ENCODE data around the gene PAX2.

The PAX2 gene

DNA sequence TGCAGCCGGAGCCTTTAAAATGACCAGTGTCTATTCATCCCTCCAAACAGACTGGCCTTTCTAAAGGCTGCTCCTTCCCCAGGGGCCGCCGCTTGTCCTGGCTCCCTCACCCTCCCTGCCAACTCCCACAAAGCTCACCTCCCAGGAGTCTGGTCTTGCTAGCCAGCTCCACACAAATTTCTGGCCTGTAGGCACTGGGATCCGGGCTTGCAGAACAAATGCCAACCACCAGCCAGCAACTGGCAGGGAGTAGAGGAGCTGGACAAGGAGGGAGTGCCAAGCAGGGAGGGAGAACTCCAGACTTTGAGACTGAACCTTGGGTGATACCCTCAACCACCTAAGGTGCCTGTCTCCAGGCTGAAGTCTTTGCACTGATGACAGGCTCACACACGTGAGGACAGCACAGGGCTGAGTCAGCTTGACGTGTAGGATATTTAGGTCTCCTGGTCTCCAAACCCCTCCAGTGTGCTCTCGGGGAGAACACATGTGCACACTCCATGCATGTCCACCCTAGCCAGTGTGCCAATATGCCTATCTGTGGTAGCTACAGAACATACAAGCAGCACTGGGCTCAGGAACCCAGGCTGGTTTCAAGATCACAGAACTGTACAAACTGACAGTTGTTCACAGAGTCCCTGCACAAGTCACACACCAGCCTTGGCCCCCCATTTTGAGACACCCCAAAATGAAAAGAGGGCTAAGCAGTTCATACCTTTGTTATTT, 6.0 kb downstream of the PAX2 start:
- H3K27me3 ChIP-seq (ENCODE audit: control insufficient read depth, insufficient read depth, low read length): peaks cover 98% of the 10 kb centered on the region
- H3K4me1 ChIP-seq (ENCODE audit: control insufficient read depth, insufficient read depth, low read length): no peaks in the 10 kb centered on the region
- no peaks in the 10 kb centered on the region for H3K36me3 ChIP-seq (ENCODE audit: insufficient read depth, low read length)
- H3K9ac ChIP-seq (ENCODE audit: low read depth, low read length): no peak overlapping the region
- no peaks in the 10 kb centered on the region for H3K9me3 ChIP-seq (replicated peaks; ENCODE audit: low read length)
- H3K4me2 ChIP-seq (ENCODE audit: low read length): no peak overlapping the region
- no peak overlapping the region for H3K4me3 ChIP-seq (ENCODE audit: low read length)

DNA sequence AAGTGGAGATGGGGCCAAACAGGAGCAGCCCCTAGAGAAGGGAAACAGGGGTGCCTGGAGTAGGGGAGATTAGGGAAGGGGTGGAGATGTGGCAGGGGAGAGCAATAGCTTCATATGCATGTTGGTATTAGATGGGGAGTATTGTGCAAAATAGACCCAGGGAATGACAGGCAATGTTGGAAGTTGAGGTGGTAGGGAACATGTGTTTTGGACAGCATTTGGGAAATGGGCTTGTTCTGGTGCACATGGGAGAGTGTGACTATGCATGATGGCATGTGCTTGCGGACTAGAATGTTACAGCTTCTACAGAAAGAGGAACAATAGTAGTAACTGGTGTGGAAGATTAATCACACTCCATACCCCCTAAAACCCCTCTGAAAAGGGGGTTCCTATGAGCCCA, 10.4 kb downstream of the PAX2 start:
- Histone ChIP-seq H3K4me1 (ENCODE audit: control insufficient read depth, insufficient read depth, low read length) (no peaks in the 10 kb centered on the region), H3K36me3 (ENCODE audit: insufficient read depth, low read length) (no peaks in the 10 kb centered on the region), H3K27me3 (ENCODE audit: control insufficient read depth, insufficient read depth, low read length) (peaks cover 93% of the 10 kb centered on the region), H3K4me2 (ENCODE audit: low read length) (no peak overlapping the region), H3K4me3 (ENCODE audit: low read length) (no peak overlapping the region), H3K9ac (ENCODE audit: low read depth, low read length) (no peak overlapping the region), H3K9me3 (replicated peaks; ENCODE audit: low read length) (no peaks in the 10 kb centered on the region)

DNA sequence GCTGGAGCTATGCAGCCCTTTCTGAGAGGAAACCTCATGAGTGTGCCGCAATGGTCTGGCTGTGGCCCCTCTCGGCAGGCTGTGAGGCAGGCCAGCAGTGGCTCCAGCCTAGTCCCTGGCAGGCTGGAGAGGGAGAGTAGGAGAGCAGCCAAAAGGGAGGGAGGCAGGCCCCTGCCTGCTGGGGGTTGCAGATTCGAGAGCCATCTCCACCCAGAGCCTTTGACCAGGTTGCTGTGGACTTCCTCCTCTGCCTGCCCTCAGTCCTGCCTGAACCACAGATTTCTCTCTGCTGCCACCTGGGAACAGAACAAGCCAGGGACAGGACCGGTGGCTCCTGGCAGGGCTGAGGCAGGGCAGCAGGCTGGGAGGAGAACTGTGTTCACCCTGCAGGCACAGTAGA, 13.9 kb downstream of the PAX2 start:
- peaks cover 90% of the 10 kb centered on the region for H3K27me3 ChIP-seq (ENCODE audit: control insufficient read depth, insufficient read depth, low read length)
- H3K9ac ChIP-seq (ENCODE audit: low read depth, low read length): no peak overlapping the region
- no peaks in the 10 kb centered on the region for H3K9me3 ChIP-seq (replicated peaks; ENCODE audit: low read length)
- no peak overlapping the region for H3K4me3 ChIP-seq (ENCODE audit: low read length)
- no peak overlapping the region for H3K4me2 ChIP-seq (ENCODE audit: low read length)
- no peaks in the 10 kb centered on the region for H3K36me3 ChIP-seq (ENCODE audit: insufficient read depth, low read length)
- no peaks in the 10 kb centered on the region for H3K4me1 ChIP-seq (ENCODE audit: control insufficient read depth, insufficient read depth, low read length)

DNA sequence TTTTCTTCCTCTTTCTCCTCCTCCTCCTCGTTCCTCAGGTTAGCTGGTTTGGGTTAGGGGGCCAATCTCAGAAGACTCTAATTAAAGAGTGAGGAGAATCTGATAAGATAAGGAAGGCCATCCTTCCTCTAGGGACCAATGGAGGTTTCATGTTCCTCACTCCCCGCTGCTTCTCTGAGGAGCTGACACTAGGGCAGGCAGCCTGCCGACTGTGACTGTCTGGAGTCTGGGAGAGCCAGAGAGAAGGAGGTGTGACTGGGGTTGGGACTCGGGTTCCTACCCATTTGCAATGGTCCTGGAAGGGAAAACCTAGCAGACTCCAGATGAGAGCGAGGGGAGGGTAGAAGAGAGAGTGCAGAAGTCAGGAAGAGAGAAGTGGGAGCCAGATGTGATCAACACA, 15.3 kb downstream of the PAX2 start:
- no peak overlapping the region for H3K4me2 ChIP-seq (ENCODE audit: low read length)
- no peaks in the 10 kb centered on the region for H3K9me3 ChIP-seq (replicated peaks; ENCODE audit: low read length)
- H3K27me3 ChIP-seq (ENCODE audit: control insufficient read depth, insufficient read depth, low read length): peaks cover 88% of the 10 kb centered on the region
- H3K4me3 ChIP-seq (ENCODE audit: low read length): no peak overlapping the region
- no peak overlapping the region for H3K9ac ChIP-seq (ENCODE audit: low read depth, low read length)
- no peaks in the 10 kb centered on the region for H3K36me3 ChIP-seq (ENCODE audit: insufficient read depth, low read length)
- H3K4me1 ChIP-seq (ENCODE audit: control insufficient read depth, insufficient read depth, low read length): no peaks in the 10 kb centered on the region

DNA sequence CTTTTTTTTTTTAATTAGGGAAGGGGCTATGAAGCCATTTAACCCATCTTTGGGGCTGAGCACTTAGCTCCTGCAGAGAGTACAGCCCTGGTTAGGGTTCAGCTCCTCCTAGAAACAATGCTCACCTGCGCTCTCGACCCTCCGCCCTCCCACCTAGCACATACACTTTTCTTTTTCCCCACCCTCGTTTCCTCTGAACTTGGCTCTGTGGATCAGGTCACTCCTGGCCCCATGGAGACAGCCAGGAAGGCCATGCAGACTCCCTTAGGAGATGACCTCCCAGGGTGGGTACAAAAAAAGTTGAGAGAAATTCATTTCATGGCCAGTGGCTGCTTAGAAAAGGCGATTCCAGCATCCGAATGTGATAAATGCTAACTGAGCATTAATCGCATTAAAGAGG, 15.8 kb downstream of the PAX2 start:
- no peaks in the 10 kb centered on the region for H3K36me3 ChIP-seq (ENCODE audit: insufficient read depth, low read length)
- H3K27me3 ChIP-seq (ENCODE audit: control insufficient read depth, insufficient read depth, low read length): peaks cover 88% of the 10 kb centered on the region
- no peak overlapping the region for H3K4me2 ChIP-seq (ENCODE audit: low read length)
- no peak overlapping the region for H3K4me3 ChIP-seq (ENCODE audit: low read length)
- no peaks in the 10 kb centered on the region for H3K9me3 ChIP-seq (replicated peaks; ENCODE audit: low read length)
- H3K4me1 ChIP-seq (ENCODE audit: control insufficient read depth, insufficient read depth, low read length): no peaks in the 10 kb centered on the region
- no peak overlapping the region for H3K9ac ChIP-seq (ENCODE audit: low read depth, low read length)

DNA sequence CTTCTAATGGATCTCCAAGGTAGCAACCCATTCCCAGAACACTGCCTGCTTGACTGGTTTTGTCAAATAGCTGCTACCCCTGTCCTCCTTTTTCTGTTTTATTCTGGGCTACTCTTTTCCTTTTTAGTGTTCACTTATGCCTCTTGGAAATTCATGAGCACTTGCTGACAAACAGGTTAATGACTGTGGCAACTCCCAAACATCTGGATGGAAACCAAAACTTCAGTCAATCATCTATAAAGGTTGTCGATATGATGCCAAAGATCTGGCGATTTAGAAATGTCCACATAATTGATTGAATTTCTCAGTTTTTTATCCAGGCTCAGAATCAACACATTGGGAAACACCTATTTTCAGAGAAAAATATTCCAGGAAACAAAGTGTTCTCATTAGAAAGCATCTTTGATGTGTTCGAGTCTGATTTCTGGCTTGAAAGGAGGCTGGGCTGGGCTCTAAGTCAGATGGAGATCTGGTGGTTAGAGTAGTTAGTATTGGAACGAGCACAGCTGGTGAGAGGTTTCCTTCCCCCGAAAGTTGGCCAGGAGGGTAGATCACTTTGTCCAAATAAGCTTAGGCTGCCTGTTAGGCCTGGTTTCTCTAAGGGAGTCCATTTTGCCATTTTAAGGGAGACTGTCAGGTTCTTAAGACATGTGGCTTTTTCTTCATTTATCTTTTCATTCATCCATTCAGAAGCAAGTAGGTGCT, 17.8 kb downstream of the PAX2 start:
- no peaks in the 10 kb centered on the region for H3K9me3 ChIP-seq (replicated peaks; ENCODE audit: low read length)
- H3K9ac ChIP-seq (ENCODE audit: low read depth, low read length): no peak overlapping the region
- H3K4me3 ChIP-seq (ENCODE audit: low read length): no peak overlapping the region
- H3K36me3 ChIP-seq (ENCODE audit: insufficient read depth, low read length): no peaks in the 10 kb centered on the region
- H3K4me1 ChIP-seq (ENCODE audit: control insufficient read depth, insufficient read depth, low read length): no peaks in the 10 kb centered on the region
- H3K4me2 ChIP-seq (ENCODE audit: low read length): no peak overlapping the region
- peaks cover 91% of the 10 kb centered on the region for H3K27me3 ChIP-seq (ENCODE audit: control insufficient read depth, insufficient read depth, low read length)

DNA sequence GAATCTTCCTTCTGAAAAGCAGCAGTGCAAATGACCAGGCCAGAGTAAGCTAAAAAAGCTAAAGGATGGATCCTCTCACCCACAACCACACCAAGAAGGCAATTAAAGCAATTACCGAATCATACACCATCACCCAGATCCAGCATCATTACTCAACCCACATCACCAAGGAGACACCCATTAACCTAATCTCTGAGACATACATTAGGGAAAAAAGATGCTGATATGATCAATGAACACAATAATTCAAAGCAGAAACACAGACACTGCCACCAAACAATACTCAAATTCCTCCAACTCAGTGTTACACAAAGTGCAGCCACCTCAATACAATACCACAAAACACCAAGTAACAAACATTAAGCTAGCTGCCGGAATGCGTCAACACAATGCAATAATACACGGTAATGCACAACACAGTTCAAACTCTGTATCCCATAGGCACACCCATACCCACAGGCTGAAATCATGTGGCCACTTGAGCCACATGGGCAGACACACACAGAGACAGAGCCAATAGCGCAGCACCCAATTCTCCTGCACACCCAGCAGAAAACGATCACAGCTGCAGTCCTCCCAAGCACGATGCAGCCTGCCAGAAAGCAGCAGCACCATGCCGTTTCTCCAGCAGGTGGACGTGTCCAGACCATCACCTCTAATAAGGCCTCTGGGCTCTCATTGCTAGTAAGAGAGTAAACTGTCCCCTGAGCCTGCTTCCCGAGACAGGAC, 21.5 kb downstream of the PAX2 start:
- Histone ChIP-seq H3K4me1 (ENCODE audit: control insufficient read depth, insufficient read depth, low read length) (no peaks in the 10 kb centered on the region), H3K4me2 (ENCODE audit: low read length) (no peak overlapping the region), H3K27me3 (ENCODE audit: control insufficient read depth, insufficient read depth, low read length) (peaks cover 72% of the 10 kb centered on the region), H3K36me3 (ENCODE audit: insufficient read depth, low read length) (no peaks in the 10 kb centered on the region), H3K9ac (ENCODE audit: low read depth, low read length) (no peak overlapping the region), H3K4me3 (ENCODE audit: low read length) (no peak overlapping the region), H3K9me3 (replicated peaks; ENCODE audit: low read length) (no peaks in the 10 kb centered on the region)

DNA sequence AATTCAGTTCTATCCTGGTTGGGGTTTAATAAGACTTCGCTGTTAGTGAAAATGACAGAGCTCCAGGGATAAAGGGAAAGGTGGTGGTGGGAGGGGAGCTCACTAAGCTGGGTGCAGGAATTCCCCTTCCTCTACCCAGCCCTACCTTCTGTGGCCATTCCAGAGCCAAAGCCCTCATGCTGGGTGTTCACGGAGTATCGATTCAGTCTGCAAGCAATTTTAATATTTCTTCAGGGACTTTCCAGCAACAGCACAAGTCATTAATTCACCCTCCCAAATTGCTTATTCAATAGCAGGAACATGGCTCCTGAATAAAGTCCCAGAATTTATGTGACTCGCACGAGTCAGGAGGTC, 22.0 kb downstream of the PAX2 start:
- H3K4me1 ChIP-seq (ENCODE audit: control insufficient read depth, insufficient read depth, low read length): no peaks in the 10 kb centered on the region
- H3K27me3 ChIP-seq (ENCODE audit: control insufficient read depth, insufficient read depth, low read length): peaks cover 68% of the 10 kb centered on the region
- no peak overlapping the region for H3K9ac ChIP-seq (ENCODE audit: low read depth, low read length)

DNA sequence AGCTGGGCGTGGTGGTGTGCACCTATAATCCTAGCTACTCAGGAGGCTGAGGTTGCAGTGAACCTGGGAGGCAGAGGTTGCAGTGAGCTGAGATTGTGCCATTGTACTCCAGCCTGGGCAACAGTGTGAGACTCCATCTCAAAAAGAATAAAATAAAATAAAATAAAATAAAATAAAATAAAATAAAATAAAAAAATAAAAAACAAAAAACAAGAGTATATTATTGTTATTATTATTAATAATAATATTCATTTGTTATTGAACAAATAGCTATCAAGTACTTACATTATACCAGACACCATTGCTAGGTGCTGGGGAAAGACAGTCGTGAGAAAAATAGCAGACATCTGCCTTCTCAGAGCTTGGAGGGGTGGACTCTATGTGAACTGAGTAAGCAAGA, 24.1 kb downstream of the PAX2 start:
- Histone ChIP-seq H3K4me2 (ENCODE audit: low read length) (no peak overlapping the region), H3K27me3 (ENCODE audit: control insufficient read depth, insufficient read depth, low read length) (peaks cover 67% of the 10 kb centered on the region), H3K9ac (ENCODE audit: low read depth, low read length) (no peak overlapping the region), H3K36me3 (ENCODE audit: insufficient read depth, low read length) (no peaks in the 10 kb centered on the region), H3K4me3 (ENCODE audit: low read length) (no peak overlapping the region), H3K4me1 (ENCODE audit: control insufficient read depth, insufficient read depth, low read length) (no peaks in the 10 kb centered on the region), H3K9me3 (replicated peaks; ENCODE audit: low read length) (no peaks in the 10 kb centered on the region)

More for the DNA sequence above, 22.0 kb downstream of the PAX2 start:
- no peaks in the 10 kb centered on the region for H3K36me3 ChIP-seq (ENCODE audit: insufficient read depth, low read length)
- H3K4me3 ChIP-seq (ENCODE audit: low read length): no peak overlapping the region
- no peak overlapping the region for H3K4me2 ChIP-seq (ENCODE audit: low read length)
- no peaks in the 10 kb centered on the region for H3K9me3 ChIP-seq (replicated peaks; ENCODE audit: low read length)

DNA sequence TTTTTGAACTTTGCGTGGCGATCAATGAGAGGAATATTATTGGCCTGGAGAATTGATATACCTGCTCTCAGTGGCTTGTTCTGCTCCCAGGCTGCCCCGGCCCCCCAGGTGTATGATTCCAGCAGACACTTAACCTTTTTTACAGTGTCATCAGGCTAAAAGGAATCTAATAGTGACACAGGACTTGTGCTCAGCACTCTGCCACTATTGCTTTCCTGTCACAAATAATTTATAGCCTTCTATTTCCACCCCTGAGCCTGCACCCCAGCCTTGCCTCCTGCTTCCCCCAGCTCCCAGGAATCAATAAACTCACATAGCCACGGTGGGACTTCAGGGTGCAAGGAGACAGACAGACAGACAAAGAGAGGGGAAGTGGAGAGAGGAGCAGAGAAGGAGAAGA, 28.3 kb downstream of the PAX2 start:
- Histone ChIP-seq H3K36me3 (ENCODE audit: insufficient read depth, low read length) (no peaks in the 10 kb centered on the region), H3K4me2 (ENCODE audit: low read length) (no peak overlapping the region), H3K27me3 (ENCODE audit: control insufficient read depth, insufficient read depth, low read length) (peaks cover 64% of the 10 kb centered on the region), H3K4me3 (ENCODE audit: low read length) (no peak overlapping the region), H3K4me1 (ENCODE audit: control insufficient read depth, insufficient read depth, low read length) (no peaks in the 10 kb centered on the region), H3K9me3 (replicated peaks; ENCODE audit: low read length) (no peaks in the 10 kb centered on the region), H3K9ac (ENCODE audit: low read depth, low read length) (no peak overlapping the region)

DNA sequence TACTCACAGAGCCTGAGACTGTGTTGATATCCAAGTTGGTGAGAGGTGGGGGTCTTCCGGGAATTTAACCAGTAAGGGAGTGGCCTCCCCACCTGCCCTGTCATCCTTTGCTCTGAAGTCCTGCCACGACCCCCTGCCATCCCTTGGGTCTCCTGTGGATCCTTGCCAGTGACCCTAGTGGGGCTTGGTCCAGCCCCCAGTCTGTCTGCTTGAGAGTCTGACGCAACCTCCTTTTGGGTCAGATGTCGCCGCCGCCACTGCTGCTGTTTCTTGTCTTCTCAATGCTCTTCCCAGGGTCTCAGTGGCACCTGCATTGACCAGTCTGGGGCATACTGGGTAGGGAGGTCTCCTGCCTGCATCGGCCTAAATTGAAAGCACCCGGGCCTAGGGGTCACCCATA, 28.8 kb downstream of the PAX2 start:
- Histone ChIP-seq H3K4me2 (ENCODE audit: low read length) (no peak overlapping the region), H3K9me3 (replicated peaks; ENCODE audit: low read length) (no peaks in the 10 kb centered on the region), H3K36me3 (ENCODE audit: insufficient read depth, low read length) (no peaks in the 10 kb centered on the region), H3K27me3 (ENCODE audit: control insufficient read depth, insufficient read depth, low read length) (peaks cover 70% of the 10 kb centered on the region), H3K4me1 (ENCODE audit: control insufficient read depth, insufficient read depth, low read length) (no peaks in the 10 kb centered on the region), H3K4me3 (ENCODE audit: low read length) (no peak overlapping the region), H3K9ac (ENCODE audit: low read depth, low read length) (no peak overlapping the region)

Data from skeletal muscle satellite cell (primary cell).